ENCODE results near the gene MRPS12.

- TF ChIP-seq POLR2A (IDR thresholded peaks at IDR 0.05) (no peak), CTCF (IDR thresholded peaks at IDR 0.05) (no peak)
These were observed 30.0 kb upstream of the MRPS12 start for GRCh38 chr19:38900743-38901190.
